T-helper 17 cell (primary cell): Measurements from ENCODE around the gene MYOM3. TPM values are rescaled to one million over a fixed set of nuclear protein-coding genes. Genes with fewer than 3 reads are reported as not detected.

Experiments used
- ATAC-seq: fragments of 150-1000 bp; cut with Tn5 transposase; 2 replicates; pipeline ENCODE4 v1.10.0; 2021; ENCODE audit warnings: mild to moderate bottlenecking, moderate library complexity
- DNase-seq, 3 donors: peaks; one replicate each; pipeline versions ENCODE4 v3.0.0 to v3.0.0-alpha.2; 2020 to 2021
- H3K9me3 ChIP-seq: one replicate; pipeline ENCODE4 v1.7.0; 2013; ENCODE audit warnings: low read length, mild to moderate bottlenecking; ENCODE audit not compliant: control insufficient read depth, poor library complexity, severe bottlenecking
- H3K27ac Mint-ChIP-seq: one replicate; pipeline ENCODE4 v1.8.0; 2022; ENCODE audit warnings: mild to moderate bottlenecking, moderate library complexity, mixed read lengths
- H3K27me3 Mint-ChIP-seq: one replicate; pipeline ENCODE4 v1.8.0; 2022; ENCODE audit warnings: mixed read lengths
- H3K36me3 Mint-ChIP-seq: one replicate; pipeline ENCODE4 v1.8.0; 2022; ENCODE audit warnings: low read depth, mixed read lengths
- H3K4me1 Mint-ChIP-seq: one replicate; pipeline ENCODE4 v1.8.0; 2022; ENCODE audit warnings: mild to moderate bottlenecking, mixed read lengths
- H3K4me3 Mint-ChIP-seq: one replicate; pipeline ENCODE4 v1.8.0; 2022; ENCODE audit warnings: mild to moderate bottlenecking, moderate library complexity, mixed read lengths
- total RNA-seq, 4 donors: library from RNA in 2 of 4; stranded (reverse) in 2 of 4; gene quantifications; one replicate each; pipeline ENCODE4 v1.2.3 and lab custom pipeline; 2022 to 2026

Gene MYOM3
- total RNA-seq, 2 donors from 2014 or later: not detected

DNA sequence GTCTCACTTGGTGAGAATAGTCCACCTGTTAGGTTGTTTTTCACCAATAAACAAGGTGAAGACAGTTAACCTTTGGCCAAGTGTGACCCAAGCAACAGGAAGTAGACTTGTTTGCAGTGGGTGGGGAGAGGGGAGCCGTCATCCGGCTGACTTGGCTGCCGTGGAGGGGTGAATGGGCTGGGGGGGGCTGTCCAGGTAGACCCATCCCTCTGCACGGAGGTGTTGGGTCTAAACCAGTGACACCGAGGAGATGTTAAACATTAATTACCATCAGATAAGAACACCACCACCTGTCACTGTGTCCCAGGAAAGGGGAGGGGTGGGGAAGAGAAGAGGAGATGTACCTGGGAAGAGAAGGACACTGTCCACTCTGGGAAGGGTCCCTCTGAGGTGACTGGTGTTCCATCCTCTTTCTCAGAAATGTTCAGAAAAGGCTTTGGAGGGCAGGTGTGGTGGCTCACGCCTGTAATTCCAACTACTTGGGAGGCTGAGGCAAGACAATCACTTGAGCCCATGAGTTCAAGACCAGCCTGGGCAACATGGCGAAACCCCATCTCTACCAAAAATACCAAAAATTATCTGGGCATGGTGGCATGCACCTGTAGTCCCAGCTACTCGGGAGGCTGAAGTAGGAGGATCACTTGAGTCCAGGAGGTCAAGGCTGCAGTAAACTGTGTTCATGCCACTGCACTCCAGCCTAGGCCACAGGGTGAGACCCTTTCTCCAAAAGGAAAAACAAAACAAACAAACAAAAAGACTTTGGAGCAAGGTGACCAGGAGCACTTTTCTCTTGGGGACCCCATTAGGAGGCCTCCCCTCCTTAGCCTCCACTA is 6.7 kb upstream of the MYOM3 start:
- Mint-ChIP-seq H3K27me3 (peaks cover 58% of the 10 kb centered on the region), H3K4me1 (peaks cover 3% of the 10 kb centered on the region), H3K36me3 (no peaks in the 10 kb centered on the region), H3K4me3 (no peak overlapping the region), H3K27ac (no peak overlapping the region)
- no peaks in the 10 kb centered on the region for H3K9me3 ChIP-seq
- no peak for DNase-seq
- ATAC-seq: no peak

DNA sequence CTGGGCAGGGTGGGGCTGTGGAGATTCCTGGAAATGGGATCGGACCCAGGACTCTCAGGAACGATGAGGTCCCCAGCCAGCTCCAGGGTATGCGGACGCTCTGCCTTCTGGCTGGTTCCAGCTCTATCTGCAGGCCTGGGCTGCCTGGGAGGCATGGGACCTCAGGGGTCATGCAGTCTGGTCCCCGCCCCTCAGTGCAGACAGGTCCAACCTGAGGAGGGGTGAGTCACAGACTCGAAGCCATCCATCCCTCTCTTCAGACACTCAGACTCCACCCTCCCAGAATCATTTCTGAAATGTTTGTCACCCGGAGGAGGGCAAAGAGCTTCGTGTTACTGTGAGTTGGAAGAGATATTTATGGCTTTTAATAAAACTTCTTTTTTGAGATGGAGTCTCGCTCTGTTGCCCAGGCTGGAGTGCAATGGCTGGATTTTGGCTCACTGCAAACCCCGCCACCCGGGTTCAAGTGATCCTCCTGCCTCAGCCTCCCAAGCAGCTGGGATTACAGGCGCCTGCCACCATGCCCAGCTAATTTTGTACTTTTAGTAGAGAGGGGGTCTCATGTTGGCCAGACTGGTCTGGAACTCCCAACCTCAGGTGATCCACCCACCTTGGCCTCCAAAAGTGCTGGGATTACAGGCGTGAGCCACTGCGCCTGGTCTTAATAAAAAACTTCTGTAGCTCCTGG is 5.9 kb upstream of the MYOM3 start:
- peaks cover 3% of the 10 kb centered on the region for H3K4me1 Mint-ChIP-seq
- H3K27ac Mint-ChIP-seq: no peak overlapping the region
- peaks cover 63% of the 10 kb centered on the region for H3K27me3 Mint-ChIP-seq
- H3K4me3 Mint-ChIP-seq: no peak overlapping the region
- DNase-seq: no peak
- no peaks in the 10 kb centered on the region for H3K36me3 Mint-ChIP-seq
- H3K9me3 ChIP-seq: no peaks in the 10 kb centered on the region
- ATAC-seq: no peak

DNA sequence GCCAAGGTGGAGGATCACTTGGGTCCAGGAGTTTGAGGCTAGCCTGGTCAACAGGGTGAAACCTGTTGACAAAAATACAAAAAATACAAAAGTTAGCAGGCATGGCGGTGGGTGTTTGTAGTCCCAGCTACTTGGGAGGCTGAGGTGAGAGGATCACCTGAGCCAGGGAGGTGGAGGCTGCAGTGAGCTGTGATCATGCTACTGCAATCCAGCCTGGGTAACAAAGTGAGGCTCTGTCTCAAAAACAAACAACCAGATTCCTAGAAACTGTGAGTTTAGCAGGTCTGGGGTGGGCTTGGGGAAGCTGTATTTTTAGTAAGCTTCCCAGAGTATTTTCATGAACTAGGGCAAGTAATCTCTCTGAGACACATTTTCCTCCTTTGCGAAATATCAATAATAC is 5.2 kb upstream of the MYOM3 start:
- peaks cover 9% of the 10 kb centered on the region for H3K4me1 Mint-ChIP-seq

DNA sequence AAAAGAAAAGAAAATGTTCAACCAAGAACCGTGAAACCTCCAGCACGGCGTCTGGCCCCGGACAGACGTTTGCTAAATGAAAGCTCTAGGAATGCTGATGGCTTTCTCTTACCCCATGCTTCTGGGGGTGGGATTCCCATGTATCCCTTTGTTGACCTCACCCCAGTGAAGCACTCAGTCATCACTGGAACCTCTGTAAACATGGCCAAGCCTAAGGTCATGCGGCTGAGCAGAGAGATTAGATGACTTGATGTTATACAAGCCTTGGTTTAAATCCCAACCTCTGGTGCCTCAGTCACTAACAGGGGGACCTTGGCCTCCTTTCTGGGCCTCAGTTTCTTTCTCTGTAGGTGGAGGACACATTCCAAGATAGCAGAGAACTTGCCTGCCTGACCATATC is 2.8 kb upstream of the MYOM3 start:
- peaks cover 3% of the 10 kb centered on the region for H3K36me3 Mint-ChIP-seq
- no peak for DNase-seq
- H3K4me3 Mint-ChIP-seq: no peak overlapping the region
- peaks cover 14% of the 10 kb centered on the region for H3K4me1 Mint-ChIP-seq
- H3K9me3 ChIP-seq: no peaks in the 10 kb centered on the region
- H3K27me3 Mint-ChIP-seq: peaks cover 50% of the 10 kb centered on the region
- no peak for ATAC-seq
- no peak overlapping the region for H3K27ac Mint-ChIP-seq

More for the DNA sequence above, 5.2 kb upstream of the MYOM3 start:
- Mint-ChIP-seq H3K36me3 (no peaks in the 10 kb centered on the region), H3K4me3 (no peak overlapping the region), H3K27ac (no peak overlapping the region), H3K27me3 (peaks cover 63% of the 10 kb centered on the region)
- DNase-seq (no peak), ATAC-seq (no peak)
- H3K9me3 ChIP-seq: no peaks in the 10 kb centered on the region

DNA sequence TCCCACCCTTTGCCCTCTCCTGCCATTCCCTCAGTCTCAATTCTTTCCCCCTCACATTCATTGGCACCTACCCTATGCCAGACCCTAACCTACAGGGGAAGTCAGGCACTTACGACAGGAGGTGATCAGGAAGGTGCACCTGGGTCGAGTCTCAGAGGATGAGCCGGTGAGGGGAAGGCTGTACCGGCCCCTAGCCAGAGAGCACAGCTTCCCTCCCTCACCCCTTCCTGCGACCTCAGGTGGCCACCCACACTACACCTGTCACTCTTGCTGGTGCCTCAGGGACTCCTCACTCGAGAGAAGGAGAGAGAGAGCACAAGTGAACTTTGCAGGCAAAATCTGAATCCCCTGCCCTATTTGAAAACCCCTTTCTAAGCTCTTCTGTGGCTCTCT is 1.7 kb upstream of the MYOM3 start:
- H3K9me3 ChIP-seq: no peaks in the 10 kb centered on the region
- no peak for DNase-seq
- H3K36me3 Mint-ChIP-seq: peaks cover 3% of the 10 kb centered on the region
- no peak overlapping the region for H3K4me3 Mint-ChIP-seq
- H3K27ac Mint-ChIP-seq: no peak overlapping the region
- H3K4me1 Mint-ChIP-seq: peaks cover 19% of the 10 kb centered on the region
- H3K27me3 Mint-ChIP-seq: peaks cover 50% of the 10 kb centered on the region
- no peak for ATAC-seq

DNA sequence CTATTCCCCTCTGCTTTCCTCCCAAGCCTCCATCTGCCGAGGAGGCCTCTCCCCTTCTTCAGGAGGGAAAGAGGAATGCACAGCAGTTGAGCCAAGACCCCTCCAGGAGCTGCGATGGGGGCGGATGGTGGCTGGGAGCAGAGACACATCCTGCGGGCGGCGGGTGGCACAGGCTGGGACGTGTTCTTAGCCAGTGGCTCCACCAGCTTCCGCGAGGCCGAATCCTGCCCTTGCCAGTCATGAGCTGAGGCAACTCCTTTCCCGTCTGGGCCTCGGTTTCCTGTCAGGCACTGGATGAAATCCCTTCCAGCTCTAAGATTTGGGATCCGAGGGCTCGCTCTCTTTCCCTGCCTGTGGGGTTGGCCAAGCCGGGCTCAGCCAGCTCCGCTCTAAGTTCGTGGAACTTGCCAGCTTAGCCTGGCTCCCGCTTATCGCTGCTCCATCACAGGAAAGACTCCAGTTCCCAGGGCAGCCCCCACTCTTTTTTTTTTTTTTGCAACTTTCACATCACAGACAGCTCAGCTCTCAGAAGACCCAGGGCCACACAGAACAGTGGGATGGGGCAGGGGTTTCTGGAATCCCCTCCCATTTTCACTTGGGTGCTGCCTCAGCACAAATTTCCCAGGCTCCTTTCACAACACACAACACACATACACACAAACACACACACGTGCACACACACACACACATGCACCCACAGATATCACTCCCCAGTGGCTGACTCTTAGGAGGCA is 506 bp downstream of the MYOM3 start:
- H3K27ac Mint-ChIP-seq: peak overlapping the region; percentile 8
- H3K4me3 Mint-ChIP-seq: peak overlapping the region; percentile 67

DNA sequence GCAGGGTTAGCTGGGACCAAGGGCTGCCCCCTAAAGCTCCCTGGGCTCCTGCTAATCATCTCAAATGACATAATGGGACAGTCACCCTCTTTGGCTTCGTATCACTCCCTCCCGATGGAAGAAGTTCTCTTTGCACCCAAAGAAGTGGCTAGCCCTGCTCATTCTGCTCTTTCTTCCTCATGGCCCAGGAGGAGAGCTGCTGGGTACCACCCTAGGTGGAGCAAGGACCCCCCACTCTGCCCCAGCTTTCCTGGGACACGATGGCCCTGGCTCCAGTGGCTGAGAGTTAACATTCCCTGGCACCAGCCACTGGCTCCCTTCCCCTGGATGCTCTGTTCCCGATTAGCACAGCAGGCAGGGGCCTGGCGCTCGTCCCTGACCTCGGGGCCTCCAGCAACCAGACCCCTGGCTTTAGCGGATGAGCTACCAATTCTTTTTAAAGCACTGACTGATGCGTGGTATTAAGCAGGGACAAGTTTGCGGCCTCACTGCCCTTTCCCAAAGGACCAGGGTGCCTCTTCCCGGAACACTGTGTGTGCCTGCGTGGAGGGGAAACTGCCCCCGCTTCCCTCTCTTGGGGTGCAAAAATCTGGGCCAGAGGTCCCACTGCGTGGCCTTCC is 1.2 kb downstream of the MYOM3 start:
- ATAC-seq: no peak
- Mint-ChIP-seq H3K4me1 (peaks cover 19% of the 10 kb centered on the region), H3K27me3 (peaks cover 27% of the 10 kb centered on the region), H3K4me3 (no peak overlapping the region), H3K36me3 (peaks cover 3% of the 10 kb centered on the region), H3K27ac (no peak overlapping the region)
- DNase-seq: no peak
- H3K9me3 ChIP-seq: no peaks in the 10 kb centered on the region

More for the DNA sequence above, 506 bp downstream of the MYOM3 start:
- no peak for ATAC-seq
- H3K27me3 Mint-ChIP-seq: peaks cover 34% of the 10 kb centered on the region
- no peak for DNase-seq
- H3K4me1 Mint-ChIP-seq: peaks cover 19% of the 10 kb centered on the region
- H3K36me3 Mint-ChIP-seq: peaks cover 3% of the 10 kb centered on the region
- H3K9me3 ChIP-seq: no peaks in the 10 kb centered on the region

DNA sequence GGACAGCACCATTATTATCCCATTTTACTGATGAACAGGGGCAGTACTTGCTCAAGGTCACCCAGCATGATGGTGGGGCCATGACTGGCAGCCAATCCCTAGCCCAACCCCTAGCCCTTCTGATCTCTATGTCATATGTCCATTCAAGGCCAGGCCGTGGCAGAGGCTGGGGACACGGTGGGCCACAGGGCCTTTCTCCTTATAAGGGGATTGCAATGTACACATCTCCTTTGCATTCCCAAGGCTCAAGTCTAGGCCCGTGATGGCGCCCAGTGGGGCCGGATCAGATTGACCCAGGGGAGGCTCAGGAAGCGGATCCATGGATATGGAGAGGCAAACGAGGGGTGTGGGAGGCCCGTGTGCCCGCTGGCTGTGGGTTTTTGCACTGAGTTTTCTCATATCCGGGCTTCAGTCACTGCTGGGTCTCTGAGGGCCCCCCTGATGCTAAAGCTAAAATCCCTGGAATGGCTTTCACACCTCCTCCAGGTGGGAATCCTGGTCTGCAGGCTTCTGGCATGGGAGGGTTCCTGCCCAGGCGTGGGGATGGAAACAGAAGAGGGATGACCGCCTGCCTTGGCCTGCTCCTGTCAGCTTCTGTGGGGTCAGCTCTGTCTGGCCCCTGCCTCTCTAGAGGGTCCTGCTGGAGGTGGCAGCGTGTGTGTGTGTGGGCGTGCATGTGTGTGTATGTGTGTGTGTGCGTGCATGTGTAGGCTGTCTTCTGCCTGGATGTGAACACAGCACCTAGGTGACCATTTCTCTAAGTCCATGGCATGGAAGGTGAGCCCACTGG is 2.1 kb downstream of the MYOM3 start:
- Mint-ChIP-seq H3K4me1 (peaks cover 19% of the 10 kb centered on the region), H3K27me3 (peaks cover 24% of the 10 kb centered on the region), H3K4me3 (no peak overlapping the region), H3K36me3 (peaks cover 3% of the 10 kb centered on the region), H3K27ac (no peak overlapping the region)
- no peaks in the 10 kb centered on the region for H3K9me3 ChIP-seq
- DNase-seq (no peak), ATAC-seq (no peak)

DNA sequence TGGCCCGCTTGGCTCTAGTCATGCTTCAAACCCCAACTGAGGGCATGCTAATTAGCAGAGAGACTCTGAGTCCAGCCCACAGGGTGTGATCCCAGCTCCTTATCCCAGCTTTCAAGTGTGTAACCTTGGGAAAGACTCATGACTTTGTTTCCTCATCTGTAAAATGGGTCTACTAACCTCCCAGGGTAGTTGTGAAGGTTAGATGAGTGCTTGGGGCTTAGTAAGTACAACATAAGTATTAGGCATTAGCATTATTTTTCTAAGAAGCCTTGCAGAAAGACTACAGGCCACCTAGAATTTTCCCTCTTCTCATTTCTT is 2.8 kb downstream of the MYOM3 start:
- Mint-ChIP-seq H3K36me3 (peaks cover 3% of the 10 kb centered on the region), H3K27ac (no peak overlapping the region), H3K4me3 (no peak overlapping the region), H3K27me3 (peaks cover 20% of the 10 kb centered on the region), H3K4me1 (peaks cover 19% of the 10 kb centered on the region)
- H3K9me3 ChIP-seq: no peaks in the 10 kb centered on the region
- ATAC-seq (no peak), DNase-seq (no peak)

DNA sequence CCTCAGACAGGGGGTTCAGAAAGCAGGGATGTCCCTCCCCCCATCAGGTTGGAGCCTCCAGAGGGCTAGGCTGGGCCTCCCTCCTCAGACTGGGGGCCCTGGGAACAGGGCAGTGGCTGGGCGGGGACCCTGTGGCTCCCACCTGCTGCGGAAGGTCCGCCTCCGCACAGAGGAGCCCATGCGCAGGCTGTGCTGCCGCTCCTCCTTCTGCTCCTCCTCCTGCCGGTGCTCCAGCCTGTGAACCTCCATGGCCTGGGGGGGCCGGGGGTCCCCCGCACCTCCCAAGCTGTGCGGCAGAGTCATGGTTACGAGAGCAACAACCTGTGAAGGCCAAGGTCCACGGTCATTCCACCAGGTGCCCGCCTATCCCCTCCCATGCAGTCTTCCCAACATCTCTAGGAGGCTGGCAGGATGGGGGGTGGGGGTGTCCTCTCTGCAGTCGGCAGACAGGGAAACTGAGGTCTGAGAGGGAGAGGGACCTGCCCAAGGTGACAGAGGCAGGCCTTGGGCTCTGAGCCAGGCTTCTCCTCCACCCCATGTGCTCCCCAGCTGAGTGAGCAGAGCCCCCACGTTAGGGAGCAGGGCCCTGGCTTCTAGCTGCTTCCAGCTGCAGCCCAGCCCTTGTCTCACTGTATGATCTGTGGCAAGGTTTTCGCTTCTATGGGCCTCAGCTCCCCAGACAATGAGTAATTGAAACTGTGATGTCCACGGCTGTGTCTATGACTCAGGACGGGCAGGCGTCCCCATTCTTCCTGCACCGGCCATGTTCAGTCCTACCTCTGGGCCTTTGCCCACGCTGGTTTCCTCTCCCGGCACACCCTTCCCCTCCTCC is 3.4 kb downstream of the MYOM3 start:
- H3K4me3 Mint-ChIP-seq: no peak overlapping the region
- DNase-seq: no peak
- peaks cover 14% of the 10 kb centered on the region for H3K27me3 Mint-ChIP-seq
- H3K4me1 Mint-ChIP-seq: peaks cover 16% of the 10 kb centered on the region
- peaks cover 3% of the 10 kb centered on the region for H3K36me3 Mint-ChIP-seq
- H3K27ac Mint-ChIP-seq: no peak overlapping the region
- ATAC-seq: no peak
- H3K9me3 ChIP-seq: no peaks in the 10 kb centered on the region

DNA sequence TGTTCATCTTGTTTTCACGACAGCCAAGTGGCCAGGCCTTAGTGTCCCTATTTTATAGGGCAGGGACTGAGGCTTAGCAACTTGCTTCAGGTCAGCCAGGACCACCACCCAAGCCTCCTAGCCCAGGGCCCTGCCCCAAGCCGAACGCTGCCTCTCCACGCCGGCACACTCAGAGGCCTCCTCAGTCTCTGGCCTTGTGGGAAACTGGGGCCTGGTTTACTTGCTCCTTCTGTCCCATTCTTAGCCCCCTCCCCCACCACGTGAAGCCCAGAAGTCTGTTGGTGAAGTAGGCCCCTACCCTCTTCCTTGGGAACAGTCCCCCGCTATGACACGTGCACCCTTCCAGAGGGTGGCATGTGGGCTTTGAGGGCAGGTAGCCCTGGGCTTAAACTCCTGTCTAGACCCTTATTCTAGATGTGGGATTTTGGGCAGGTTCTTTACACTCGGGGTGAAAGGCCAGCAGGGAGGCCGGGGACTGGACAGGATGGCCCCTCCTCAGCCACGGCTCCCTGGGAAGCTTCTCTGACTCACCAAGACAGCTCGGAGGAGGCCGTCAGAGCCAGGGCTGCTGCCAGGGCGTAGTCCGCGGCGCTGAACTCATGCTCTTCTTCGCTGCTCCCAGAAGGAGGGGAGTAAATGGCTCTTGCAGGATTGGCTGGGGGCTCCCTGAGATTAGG is 4.3 kb downstream of the MYOM3 start:
- Mint-ChIP-seq H3K27ac (no peak overlapping the region), H3K36me3 (peaks cover 3% of the 10 kb centered on the region), H3K27me3 (peaks cover 10% of the 10 kb centered on the region), H3K4me1 (peaks cover 14% of the 10 kb centered on the region), H3K4me3 (no peak overlapping the region)
- ATAC-seq (no peak), DNase-seq (no peak)
- no peaks in the 10 kb centered on the region for H3K9me3 ChIP-seq
